ENCODE results near the gene PLEKHJ1.
"Not testable (repeated sequence)": the region's sequence is repeated elsewhere in the genome, so short reads cannot be mapped to it uniquely, and the experiment has no call there.

PLEKHJ1 gene

DNA sequence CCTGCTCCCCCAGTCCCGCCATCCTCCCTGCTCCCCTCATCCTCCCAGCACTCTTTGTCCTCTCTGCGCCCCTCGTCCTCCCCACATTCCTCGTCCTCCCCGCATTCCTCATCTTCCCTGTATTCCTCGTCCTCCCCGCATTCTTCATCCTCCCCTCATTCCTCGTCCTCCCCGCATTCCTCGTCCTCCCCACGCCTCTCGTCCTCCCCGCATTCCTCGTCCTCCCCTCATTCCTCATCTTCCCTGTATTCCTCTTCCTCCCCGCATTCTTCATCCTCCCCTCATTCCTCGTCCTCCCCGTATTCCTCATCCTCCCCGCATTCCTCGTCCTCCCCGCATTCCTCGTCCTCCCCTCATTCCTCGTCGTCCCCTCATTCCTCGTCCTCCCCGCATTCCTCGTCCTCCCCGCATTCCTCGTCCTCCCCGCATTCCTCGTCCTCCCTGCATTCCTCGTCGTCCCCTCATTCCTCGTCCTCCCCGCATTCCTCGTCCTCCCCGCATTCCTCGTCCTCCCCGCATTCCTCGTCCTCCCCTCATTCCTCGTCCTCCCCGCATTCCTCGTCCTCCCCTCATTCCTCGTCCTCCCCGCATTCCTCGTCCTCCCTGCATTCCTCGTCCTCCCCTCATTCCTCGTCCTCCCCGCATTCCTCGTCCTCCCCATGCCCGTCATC lies 35.4 kb downstream of the PLEKHJ1 start:
- DNase-seq (ENCODE audit: low read depth in 4 of 4, low spot score in 1 of 4) = not testable (repeated sequence)

GRCh38 chr19:2199861-2200623 lies 36.1 kb downstream of the PLEKHJ1 start:
- DNase-seq (ENCODE audit: low read depth in 4 of 4, low spot score in 1 of 4) = no peak

DNA sequence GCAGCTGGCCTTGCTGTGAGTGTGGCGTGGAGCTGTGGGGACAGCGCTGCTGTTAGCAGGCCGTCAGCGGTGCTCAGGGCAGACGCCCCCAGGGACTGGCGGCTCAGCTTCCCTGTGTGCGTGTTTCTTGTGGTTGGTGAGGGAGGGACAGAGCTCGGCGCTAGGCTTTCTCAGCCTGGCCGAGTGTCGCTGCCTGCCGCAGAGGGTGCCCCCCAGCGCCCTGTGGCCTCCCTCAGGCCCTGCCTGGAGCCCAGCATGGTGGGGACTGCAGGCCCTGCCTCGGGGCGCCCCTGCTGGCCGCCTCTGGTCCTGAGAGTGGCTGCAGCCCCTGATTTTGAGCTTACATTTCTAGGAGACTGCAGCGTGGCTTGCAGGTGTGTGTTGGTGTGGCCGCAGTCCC lies 36.9 kb downstream of the PLEKHJ1 start:
- no peak for DNase-seq (ENCODE audit: low read depth in 4 of 4, low spot score in 1 of 4)

DNA sequence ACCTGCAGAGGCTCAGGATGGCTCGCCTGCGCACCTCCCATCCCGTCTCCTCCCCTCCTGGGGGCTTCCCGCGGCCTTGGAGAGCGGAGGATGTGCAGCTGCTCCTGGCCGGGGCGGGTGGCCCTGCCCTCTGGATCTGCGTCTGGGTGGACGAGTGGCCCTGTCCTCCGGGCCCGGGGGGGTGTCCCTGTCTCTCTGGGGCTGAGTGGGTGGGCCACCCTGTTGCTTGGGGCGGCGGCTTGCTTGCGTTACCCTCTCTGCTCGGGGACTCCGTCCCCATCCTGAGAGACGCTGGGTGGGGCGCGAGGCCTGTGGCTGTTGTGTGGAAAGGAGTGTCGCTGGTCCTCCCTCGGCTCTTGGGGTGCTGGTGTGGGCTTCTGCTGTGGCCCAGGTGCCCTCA lies 37.8 kb downstream of the PLEKHJ1 start:
- no peak for DNase-seq (ENCODE audit: low read depth in 4 of 4, low spot score in 1 of 4)

DNA sequence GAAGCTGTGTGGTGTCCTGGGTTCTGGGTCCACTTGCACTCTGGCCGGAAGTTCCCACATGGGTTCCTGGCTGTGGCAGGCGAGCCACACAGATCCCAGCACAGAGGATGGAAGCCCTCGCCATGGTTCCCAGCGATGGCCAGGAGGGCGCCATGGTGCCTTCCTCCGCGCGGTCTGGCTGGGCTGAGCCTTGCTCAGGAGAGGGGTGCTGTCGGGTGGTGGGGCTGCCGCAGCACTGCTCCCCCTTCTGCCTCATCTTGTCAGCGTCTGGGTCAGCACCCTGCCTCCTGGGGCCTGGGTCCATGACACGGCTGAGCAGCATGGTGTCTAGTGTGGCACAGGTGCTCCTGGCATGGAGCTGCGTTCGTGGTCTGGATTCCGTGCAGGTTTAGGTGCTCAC lies 38.9 kb downstream of the PLEKHJ1 start:
- DNase-seq (ENCODE audit: low read depth in 4 of 4, low spot score in 1 of 4) = no peak

DNA sequence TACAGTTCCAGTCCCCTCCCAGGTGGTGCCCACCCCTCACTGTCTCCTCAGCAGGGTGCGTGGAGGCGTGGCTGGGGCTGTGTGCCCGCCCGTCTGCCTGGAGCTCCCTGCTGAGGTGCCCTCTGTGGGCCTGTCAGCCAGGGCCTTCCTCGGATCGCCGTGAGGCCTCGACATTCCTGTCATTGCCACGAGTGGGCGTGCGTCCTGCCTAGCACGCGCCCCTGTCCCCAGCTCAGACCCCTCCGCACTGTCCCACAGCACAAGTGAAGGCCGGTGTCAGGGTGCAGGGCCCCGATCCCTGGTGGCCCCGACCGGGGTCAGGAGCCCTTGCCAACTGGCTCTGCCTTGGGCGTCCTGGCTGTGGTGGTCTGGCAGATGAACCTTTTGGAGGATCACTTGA lies 40.2 kb downstream of the PLEKHJ1 start:
- DNase-seq (ENCODE audit: low read depth in 4 of 4, low spot score in 1 of 4) = no peak

- DNase-seq (ENCODE audit: low read depth in 4 of 4, low spot score in 1 of 4) = no peak
Observed at GRCh38 chr19:2195361-2195760, 40.8 kb downstream of the PLEKHJ1 start.

- no peak for DNase-seq (ENCODE audit: low read depth in 4 of 4, low spot score in 1 of 4)
Observed at GRCh38 chr19:2194513-2195078, 41.5 kb downstream of the PLEKHJ1 start.

DNA sequence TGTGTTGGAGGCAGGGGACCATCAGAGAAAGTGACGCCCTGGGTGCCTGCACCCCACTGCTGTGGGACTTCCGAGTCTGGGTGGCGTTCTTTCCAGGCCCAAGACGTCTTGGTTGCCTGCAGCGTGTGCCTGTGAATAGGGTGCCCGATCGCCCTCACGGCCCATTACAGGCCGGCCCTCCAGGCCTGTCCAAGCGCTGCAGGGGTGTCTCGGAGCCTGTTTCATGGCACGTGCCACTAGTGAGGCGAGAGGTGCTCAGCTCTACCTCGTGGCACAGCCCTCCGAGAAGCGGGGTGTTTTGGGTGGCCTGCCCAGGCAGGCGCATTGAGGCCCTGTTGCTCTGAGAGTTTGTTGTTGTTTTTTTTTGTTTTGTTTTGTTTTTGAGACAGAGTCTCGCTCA lies 42.3 kb downstream of the PLEKHJ1 start:
- DNase-seq (ENCODE audit: low read depth in 4 of 4, low spot score in 1 of 4) = no peak

DNA sequence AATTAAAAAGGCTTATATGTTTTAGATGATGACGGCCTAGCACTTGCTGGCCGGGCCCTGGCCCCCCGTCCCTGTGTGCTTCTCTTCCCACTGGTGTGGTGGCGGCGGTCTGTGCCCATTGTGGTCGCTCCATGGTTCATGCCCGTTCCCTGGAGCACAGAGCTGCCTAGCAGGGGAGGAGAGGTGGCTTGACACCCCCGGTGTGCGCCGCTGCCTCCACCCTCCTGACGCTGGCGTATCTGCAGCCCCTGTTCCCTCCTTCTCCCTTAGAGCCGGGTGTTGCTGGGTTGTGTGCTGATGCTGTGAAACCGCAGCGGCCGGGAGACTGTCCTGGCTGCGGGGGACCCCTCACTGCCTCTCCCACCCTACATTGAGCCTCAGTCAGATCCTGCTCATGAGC lies 43.3 kb downstream of the PLEKHJ1 start:
- DNase-seq (ENCODE audit: low read depth in 4 of 4, low spot score in 1 of 4) = no peak

DNA sequence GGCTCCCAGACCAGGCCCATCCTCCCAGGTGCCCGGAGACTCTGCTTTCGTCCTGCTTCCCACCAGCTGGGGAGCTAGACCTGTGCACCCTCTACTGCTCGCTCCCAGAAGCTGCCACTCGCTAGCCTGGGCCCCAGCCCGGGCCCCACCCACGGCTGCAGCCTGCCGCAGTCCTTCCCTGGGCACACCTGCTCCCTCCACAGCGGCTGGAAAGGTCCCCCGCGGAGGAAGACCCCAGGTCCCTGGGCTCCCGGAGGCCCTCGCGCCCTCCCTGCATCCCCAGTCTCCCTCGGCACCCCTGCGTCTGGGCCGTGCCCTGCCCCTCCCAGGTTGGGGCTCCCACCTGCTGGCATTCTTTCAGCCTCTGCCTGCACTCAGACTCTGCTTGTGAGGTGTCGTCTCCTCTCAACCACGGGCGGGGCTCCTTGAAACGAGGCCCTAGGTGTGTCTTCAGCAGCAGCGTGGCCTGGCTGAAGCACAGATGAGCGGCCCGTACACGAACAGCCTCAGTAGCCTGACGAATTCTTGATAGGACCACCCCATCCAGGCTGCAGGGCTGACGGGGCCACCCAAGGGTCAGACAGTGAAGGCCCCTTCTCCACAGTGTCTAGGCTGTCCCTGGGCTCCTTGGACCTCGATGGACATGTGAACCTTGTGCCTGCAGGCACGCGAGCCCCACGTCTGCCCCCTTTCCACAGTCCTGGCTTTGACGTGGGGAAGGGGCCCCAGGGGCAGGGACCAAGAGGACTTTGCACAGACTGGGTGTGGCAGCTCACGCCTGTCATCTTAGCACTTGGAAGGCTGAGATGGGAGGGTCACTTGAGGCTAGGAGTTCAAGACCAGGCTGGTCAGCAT lies 44.4 kb downstream of the PLEKHJ1 start:
- no peak for DNase-seq (ENCODE audit: low read depth in 4 of 4, low spot score in 1 of 4)

GRCh38 chr19:2190848-2191455 lies 45.2 kb downstream of the PLEKHJ1 start:
- no peak for DNase-seq (ENCODE audit: low read depth in 4 of 4, low spot score in 1 of 4)

DNA sequence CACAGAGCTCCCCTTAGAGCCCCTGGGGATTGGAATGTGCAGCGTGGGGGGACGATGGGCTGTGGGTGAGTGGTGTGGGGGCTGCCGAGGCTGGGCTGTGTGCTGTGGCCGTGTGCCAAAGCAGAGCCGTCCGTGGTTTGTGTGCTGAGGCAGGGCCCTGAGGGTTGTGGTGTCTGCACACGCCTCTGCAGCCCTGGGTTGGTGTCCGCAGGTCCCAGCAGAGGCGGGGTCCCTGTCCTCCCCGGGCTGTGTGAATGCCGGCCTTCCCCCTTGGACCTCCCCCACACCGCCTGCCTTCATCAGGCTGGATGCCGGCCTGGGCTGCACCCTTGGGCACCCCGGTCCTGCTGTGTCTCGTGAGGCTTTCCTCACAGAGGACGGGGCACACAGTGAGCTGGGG lies 46.2 kb downstream of the PLEKHJ1 start:
- DNase-seq (ENCODE audit: low read depth in 4 of 4, low spot score in 1 of 4) = no peak

DNA sequence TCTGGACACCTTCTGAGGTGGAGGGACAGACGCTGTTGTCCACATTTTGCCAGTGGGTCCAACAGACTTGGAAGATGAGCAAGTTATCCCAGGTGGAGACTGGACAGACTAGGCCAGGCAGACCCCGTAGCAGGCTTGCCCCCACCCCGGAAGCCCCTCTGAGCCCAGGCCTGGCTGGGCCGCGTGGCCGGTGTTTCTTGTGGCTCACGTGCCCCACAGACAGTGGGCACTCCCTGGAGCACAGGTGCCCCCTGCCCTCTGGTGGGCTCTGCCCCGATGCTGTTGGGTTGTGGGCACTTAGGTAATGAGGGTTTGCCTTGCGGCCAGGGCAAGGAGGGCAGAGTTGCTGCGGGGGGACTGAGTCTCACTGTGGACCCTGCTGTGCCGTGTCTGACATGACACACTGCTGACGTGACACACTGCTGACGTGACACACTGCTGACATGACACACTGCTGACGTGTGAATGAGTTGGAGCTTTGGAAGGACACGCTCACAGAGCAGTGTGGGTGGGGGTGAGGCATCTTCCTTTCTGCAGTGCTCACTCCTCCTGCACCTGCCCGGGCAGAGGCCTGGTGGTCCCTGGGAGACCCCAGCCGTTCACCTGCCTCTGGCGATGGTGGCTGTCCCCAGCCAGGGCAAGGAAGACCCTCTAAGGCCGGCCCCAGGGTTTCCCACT lies 47.3 kb downstream of the PLEKHJ1 start:
- DNase-seq (ENCODE audit: low read depth in 4 of 4, low spot score in 1 of 4) = peak in 1 of 4 experiments; percentile 25

GRCh38 chr19:2187159-2187558 lies 49.0 kb downstream of the PLEKHJ1 start:
- DNase-seq (ENCODE audit: low read depth in 4 of 4, low spot score in 1 of 4) = no peak

DNA sequence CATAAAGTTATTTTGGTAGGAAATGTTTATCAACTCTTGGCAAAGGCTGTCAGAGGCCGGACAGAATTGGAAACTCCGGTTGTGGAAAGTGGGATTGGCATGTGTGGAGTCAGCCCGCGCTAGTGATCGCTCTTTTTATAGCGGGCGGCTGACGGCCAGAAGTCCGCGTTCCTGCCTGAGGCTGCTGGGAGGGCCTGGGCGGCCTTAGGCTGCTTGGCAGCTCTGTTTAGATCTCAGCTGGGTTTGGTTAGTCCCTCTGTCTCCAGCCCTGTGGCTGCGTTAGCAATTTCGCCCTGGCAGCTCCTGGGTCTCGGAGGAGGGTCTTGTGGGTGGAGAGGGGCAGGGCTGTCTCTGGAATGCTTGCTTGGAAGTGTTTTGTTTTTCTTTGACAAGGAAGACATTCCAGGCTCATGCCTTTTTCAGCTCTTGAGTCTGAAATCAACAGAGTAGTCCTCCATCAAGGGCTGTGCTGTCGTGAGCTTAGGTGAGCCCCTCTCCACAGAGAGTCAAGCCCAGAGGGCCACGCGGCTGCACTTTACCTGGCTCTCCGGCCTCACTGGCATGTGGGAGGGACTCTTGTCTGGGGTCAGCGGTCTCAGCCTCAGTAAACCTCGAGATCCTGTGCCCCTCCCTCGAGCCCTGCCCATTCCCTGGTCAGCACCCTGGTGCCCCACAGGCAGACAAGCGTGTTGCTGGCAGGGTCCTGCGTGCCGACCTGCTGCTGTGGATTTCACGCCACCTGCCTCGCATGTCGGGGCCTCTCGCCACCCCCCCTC lies 49.9 kb downstream of the PLEKHJ1 start:
- DNase-seq (ENCODE audit: low read depth in 4 of 4, low spot score in 1 of 4) = no peak

- no peak for DNase-seq (ENCODE audit: low read depth in 4 of 4, low spot score in 1 of 4)
Observed at GRCh38 chr19:2185734-2186070, 50.4 kb downstream of the PLEKHJ1 start.

- no peak for DNase-seq (ENCODE audit: low read depth in 4 of 4, low spot score in 1 of 4)
Observed at GRCh38 chr19:2184422-2184975, 51.6 kb downstream of the PLEKHJ1 start.

All from stimulated activated CD4-positive, alpha-beta T cell treated with anti-CD3 and anti-CD28 coated beads, Interleukin-1b, Interleukin-23, amount 100 ng/mL, for 24 hours (primary cell).